ENCODE measurements around the gene ITGA11. TPM values are rescaled to one million over a fixed set of nuclear protein-coding genes. Genes with fewer than 3 reads are reported as not detected.

The ITGA11 gene
- total RNA-seq, 2 donors from 2014 or later: 12.6 to 35.4 TPM

- DNase-seq (ENCODE audit: low spot score): peak; percentile 56
- peak overlapping the region in 1 of 2 donors; percentile 4 for H3K27ac ChIP-seq
- no peaks in the 10 kb centered on the region for H3K36me3 ChIP-seq
- TF ChIP-seq CTCF (IDR thresholded peaks at IDR 0.05): no peak
- H3K9me3 ChIP-seq: no peaks in the 10 kb centered on the region
- H3K4me3 ChIP-seq: no peak overlapping the region
- H3K27me3 ChIP-seq: no peaks in the 10 kb centered on the region
- peaks cover 0 to 37% of the 10 kb centered on the region in 2 donors for H3K4me1 ChIP-seq
Observed at GRCh38 chr15:68303560-68304436, 128.2 kb downstream of the ITGA11 start.

- Histone ChIP-seq H3K9me3 (no peaks in the 10 kb centered on the region), H3K4me1 (peaks cover 0 to 44% of the 10 kb centered on the region in 2 donors), H3K36me3 (peaks cover 1% of the 10 kb centered on the region), H3K4me3 (no peak overlapping the region), H3K27ac (no peak overlapping the region), H3K27me3 (no peaks in the 10 kb centered on the region)
- no peak for TF ChIP-seq CTCF (IDR thresholded peaks at IDR 0.05)
- peak; percentile 47 for DNase-seq (ENCODE audit: low spot score)
Observed at GRCh38 chr15:68303134-68303533, 128.8 kb downstream of the ITGA11 start.

- Histone ChIP-seq H3K27ac (no peak overlapping the region), H3K4me1 (peaks cover 0 to 48% of the 10 kb centered on the region in 2 donors), H3K27me3 (no peaks in the 10 kb centered on the region), H3K4me3 (no peak overlapping the region), H3K9me3 (no peaks in the 10 kb centered on the region), H3K36me3 (peaks cover 4% of the 10 kb centered on the region)
- peak; percentile 48 for DNase-seq (ENCODE audit: low spot score)
- no peak for TF ChIP-seq CTCF (IDR thresholded peaks at IDR 0.05)
Observed at GRCh38 chr15:68302729-68303128, 129.2 kb downstream of the ITGA11 start.

GRCh38 chr15:68301301-68301700, 130.7 kb downstream of the ITGA11 start:
- H3K27ac ChIP-seq: no peak overlapping the region

GRCh38 chr15:68300115-68300940, 131.6 kb downstream of the ITGA11 start:
- no peaks in the 10 kb centered on the region for H3K9me3 ChIP-seq
- no peak for TF ChIP-seq CTCF (IDR thresholded peaks at IDR 0.05)
- H3K27ac ChIP-seq: peak overlapping the region in 1 of 2 donors; percentile 59
- no peak overlapping the region for H3K4me3 ChIP-seq
- peaks cover 4% of the 10 kb centered on the region for H3K36me3 ChIP-seq
- peak; percentile 46 for DNase-seq (ENCODE audit: low spot score)
- no peaks in the 10 kb centered on the region for H3K27me3 ChIP-seq
- peaks cover 0 to 56% of the 10 kb centered on the region in 2 donors for H3K4me1 ChIP-seq

More at GRCh38 chr15:68301301-68301700, 130.7 kb downstream of the ITGA11 start:
- Histone ChIP-seq H3K9me3 (no peaks in the 10 kb centered on the region), H3K36me3 (peaks cover 4% of the 10 kb centered on the region), H3K4me1 (peaks cover 0 to 48% of the 10 kb centered on the region in 2 donors), H3K27me3 (no peaks in the 10 kb centered on the region), H3K4me3 (no peak overlapping the region)
- no peak for DNase-seq (ENCODE audit: low spot score)
- no peak for TF ChIP-seq CTCF (IDR thresholded peaks at IDR 0.05)

Data from right atrium auricular region (tissue), 2 donors.